Stomach smooth muscle (tissue), 2 donors: Measurements from ENCODE around the gene EFNA2.
A peak's percentile ranks its signal among the peaks of the same experiment; 100 is the strongest.

Experiments
- H3K27ac ChIP-seq: one replicate; pipeline ENCODE4 v1.7.0; 2013; ENCODE audit warnings: mild to moderate bottlenecking, low read length, inconsistent platforms
- H3K27me3 ChIP-seq, 2 donors: one replicate each; pipeline ENCODE4 v1.7.0; 2013; ENCODE audit warnings: low read length in 2 of 2; ENCODE audit not compliant: insufficient read depth in 2 of 2, control insufficient read depth in 1 of 2
- H3K36me3 ChIP-seq, 2 donors: one replicate each; pipeline ENCODE4 v1.7.0; 2013; ENCODE audit warnings: low read length in 2 of 2; ENCODE audit not compliant: control insufficient read depth in 2 of 2, insufficient read depth in 2 of 2
- H3K4me1 ChIP-seq: one replicate; pipeline ENCODE4 v1.7.0; 2013; ENCODE audit warnings: low read length; ENCODE audit not compliant: control insufficient read depth, insufficient read depth
- H3K4me3 ChIP-seq, 2 donors: one replicate each; pipeline ENCODE4 v1.7.0; 2013; ENCODE audit warnings: low read length in 2 of 2
- H3K9ac ChIP-seq, 2 donors: one replicate each; pipeline ENCODE4 v1.7.0; 2013; ENCODE audit warnings: low read length in 2 of 2, mild to moderate bottlenecking in 1 of 2
- H3K9me3 ChIP-seq, 2 donors: one replicate each; pipeline ENCODE4 v1.7.0; 2013; ENCODE audit warnings: low read length in 2 of 2; ENCODE audit not compliant: control insufficient read depth in 2 of 2
- donor health status: healthy.
- donor health status: Pancreatic carcinoma.

The EFNA2 gene

DNA sequence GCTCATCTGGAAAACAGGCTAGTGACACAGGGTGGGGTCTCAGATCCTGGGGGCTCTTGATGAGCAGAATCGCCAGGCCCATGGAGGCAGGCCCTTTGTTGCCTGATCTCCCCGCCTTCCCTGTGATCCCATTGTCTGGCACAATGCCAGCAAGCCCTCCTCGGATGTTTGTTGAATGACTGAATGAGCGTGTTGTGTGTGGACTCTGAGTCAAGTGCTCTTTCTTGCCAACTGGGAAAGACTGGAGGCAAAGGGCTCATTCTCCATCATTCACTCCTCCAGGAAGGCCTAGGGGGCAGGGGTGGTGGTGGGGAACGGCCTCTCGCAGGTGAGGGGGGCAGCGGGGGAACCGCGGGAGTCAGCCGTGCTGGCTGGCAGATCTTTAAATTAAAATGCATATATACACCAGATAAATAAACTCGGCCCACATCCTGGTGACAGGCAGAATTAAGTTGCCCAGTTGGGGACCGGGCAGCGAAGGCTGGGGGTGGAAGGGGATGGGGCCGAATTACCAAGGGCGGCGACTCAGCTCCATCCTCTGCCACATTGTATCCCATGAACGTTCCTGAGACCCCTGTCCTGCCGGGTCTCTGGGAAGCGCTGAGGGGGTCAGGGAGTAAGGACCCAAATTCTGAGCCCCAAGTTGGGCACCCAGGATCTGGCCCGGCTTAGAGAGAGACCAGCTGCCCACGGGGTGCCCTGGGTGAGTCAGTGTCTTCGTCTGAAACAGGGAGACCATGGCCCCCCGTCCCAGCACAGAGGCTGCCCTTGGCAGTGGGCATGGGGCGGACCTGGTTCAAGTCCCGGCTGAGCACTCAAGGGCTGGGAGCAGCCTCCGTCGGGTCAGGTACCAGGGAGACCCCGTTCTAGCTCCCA lies 24.5 kb downstream of the EFNA2 start:
- Histone ChIP-seq H3K36me3 (no peaks in the 10 kb centered on the region), H3K9ac (no peak overlapping the region), H3K9me3 (no peaks in the 10 kb centered on the region), H3K27me3 (peaks cover 9 to 26% of the 10 kb centered on the region in 2 donors), H3K4me1 (peaks cover under 1% of the 10 kb centered on the region), H3K27ac (no peak overlapping the region), H3K4me3 (no peak overlapping the region)

DNA sequence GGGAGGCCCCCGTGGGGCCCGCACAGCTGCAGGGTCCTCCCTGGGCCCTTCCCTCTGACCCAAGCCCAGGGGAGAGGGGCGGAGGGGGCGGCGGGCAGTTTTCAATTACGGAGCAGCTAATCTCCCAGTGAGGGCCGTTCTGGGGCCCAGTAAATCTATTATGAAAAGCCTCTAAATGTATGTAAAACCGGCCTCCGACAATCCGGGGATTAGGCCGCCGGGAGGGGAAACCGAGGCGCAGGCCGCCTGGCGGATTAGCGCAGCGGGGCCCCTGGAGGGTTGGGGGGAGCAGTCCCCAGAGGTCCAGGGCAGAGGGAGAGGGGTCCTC lies 25.1 kb downstream of the EFNA2 start:
- no peak overlapping the region for H3K9ac ChIP-seq
- H3K27me3 ChIP-seq: peaks cover 10 to 32% of the 10 kb centered on the region in 2 donors
- H3K27ac ChIP-seq: no peak overlapping the region
- H3K9me3 ChIP-seq: no peaks in the 10 kb centered on the region
- peaks cover 5% of the 10 kb centered on the region for H3K4me1 ChIP-seq
- no peaks in the 10 kb centered on the region for H3K36me3 ChIP-seq
- no peak overlapping the region for H3K4me3 ChIP-seq

- Histone ChIP-seq H3K4me1 (peaks cover 8% of the 10 kb centered on the region), H3K36me3 (no peaks in the 10 kb centered on the region), H3K27me3 (peaks cover 18 to 40% of the 10 kb centered on the region in 2 donors), H3K4me3 (no peak overlapping the region), H3K9me3 (no peaks in the 10 kb centered on the region), H3K9ac (no peak overlapping the region), H3K27ac (no peak overlapping the region)
Measured at GRCh38 chr19:1311543-1312091, 25.9 kb downstream of the EFNA2 start.

DNA sequence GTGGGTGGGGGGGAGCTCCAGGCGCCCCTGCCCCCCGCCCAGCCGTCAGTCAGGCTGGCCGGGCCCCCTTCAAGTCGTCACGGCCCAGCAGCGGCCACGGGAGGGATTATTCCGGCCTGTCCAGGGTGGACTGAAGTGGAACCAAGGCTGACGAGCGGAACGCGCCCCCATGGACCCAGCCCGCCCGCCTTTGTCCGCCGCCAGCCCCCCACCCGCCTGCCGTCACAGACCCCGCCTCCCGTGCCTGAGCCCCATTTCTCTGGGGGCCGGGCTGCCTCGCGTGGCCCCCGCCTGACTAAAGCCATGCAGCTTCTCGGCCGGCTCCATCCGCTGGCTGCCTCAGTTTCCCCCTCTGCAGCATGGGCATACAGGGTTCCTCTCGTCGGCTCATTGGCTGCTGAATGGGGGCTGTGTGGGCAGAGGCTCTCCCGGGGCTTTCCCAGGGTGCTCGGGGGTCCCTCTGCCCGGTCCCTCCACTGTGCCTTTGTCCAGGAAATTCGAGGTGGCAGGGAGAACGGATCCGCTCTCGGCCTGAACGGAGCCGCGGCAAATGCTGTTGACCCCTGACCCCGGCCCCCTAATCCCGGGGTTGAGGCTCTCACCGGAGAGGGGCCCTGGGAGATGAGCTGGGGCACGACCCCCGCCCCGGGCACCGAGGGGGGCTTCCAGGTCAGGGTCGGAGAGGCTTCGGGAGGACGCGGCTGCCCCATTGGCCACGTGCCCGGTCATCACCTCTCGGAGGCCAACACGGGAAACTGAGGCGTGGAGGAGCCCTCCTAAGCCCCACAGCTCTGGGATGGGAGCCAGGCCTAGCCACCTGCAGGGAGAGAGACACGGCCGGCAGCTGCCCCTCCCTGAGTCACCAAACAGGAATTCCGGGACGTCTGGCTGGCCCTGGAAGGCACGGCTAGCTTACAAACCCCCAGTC lies 27.4 kb downstream of the EFNA2 start:
- Histone ChIP-seq H3K36me3 (no peaks in the 10 kb centered on the region), H3K9me3 (no peaks in the 10 kb centered on the region), H3K27me3 (peaks cover 27 to 43% of the 10 kb centered on the region in 2 donors), H3K4me1 (peaks cover 8% of the 10 kb centered on the region), H3K9ac (no peak overlapping the region), H3K27ac (no peak overlapping the region), H3K4me3 (no peak overlapping the region)

DNA sequence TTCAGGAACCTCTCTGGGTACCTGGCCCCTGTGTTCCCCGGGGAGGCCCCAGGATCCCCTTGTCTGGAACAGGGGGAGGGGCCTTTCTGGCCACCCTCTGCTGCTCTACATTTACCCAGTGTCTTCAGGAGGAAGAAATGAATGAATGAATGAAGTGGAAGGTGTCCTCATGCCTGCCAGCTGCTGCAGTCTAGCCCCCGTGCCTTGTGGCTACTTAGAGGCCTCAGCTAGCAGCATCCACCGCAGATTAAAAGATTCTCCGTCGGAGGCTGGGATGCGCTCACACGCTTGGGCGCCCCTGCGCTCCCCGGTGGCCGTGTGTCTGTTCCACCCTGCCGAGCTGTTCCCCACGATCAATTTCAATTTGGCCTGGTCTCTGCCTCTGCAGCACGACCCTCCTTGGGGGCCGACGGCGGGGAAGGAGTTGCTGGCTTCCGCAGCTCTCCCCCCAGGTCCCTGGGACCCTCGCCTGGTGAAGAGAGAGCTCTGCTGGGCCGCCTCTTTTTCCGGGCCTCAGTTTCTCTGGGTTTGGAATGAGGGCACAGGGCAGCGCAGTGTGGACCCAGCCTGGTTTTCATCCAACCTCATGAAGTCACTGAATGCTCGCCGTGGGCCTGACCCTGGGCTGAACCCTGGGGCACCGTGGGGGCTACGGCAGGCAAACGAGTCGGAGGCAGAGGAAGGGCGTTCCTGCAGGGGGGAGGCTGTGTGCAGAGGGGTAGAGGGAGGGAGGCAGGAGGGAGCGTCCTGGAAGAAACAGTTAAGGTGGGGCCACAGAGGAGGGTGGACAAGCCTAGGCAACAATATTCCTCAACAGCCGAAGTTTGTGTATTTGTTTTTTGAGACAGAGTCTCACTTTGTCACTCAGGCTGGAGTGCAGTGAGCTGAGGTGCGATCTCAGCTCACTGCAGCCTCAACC lies 28.3 kb downstream of the EFNA2 start:
- no peak overlapping the region for H3K27ac ChIP-seq
- no peak overlapping the region for H3K9ac ChIP-seq
- H3K4me1 ChIP-seq: peaks cover 8% of the 10 kb centered on the region
- H3K9me3 ChIP-seq: no peaks in the 10 kb centered on the region
- peaks cover 27 to 43% of the 10 kb centered on the region in 2 donors for H3K27me3 ChIP-seq
- H3K36me3 ChIP-seq: no peaks in the 10 kb centered on the region
- H3K4me3 ChIP-seq: no peak overlapping the region

DNA sequence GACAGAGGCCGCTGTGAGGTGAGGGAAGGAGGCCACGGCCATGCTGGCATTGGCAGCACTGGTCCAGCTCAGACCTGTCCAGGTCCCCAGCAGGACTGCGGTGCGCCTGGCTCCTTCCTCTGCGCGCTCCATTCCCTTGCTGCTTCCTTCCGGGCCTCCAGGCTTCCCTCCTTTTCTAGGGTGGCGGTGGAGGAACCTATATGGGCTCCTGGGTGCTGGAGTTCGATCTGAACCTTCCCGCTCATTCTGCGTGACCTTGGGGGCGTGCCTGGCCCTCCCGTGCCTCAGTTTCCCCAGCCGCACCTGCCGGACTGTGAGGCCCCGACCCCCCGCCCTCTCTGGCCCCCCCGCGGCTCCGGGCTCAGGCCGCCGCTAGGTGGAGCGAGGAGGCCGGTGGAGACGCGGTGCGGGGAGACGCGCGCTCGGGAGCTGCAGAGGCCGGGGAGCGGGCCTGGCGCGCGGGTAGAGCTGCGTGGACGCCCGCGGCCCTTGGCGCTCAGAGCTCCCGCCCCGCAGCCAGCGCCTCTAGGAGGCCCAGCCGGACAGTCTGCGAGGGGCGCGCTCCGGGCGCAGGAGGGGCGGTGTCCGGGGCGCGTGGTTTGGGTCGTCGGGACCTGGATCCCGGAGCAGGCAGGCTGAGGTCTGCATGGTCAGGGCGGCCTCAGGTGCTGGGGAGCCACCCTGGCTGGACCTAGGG lies 29.9 kb downstream of the EFNA2 start:
- H3K36me3 ChIP-seq: no peaks in the 10 kb centered on the region
- no peaks in the 10 kb centered on the region for H3K9me3 ChIP-seq
- H3K27me3 ChIP-seq: peaks cover 19 to 31% of the 10 kb centered on the region in 2 donors
- H3K4me1 ChIP-seq: peaks cover 8% of the 10 kb centered on the region
- H3K27ac ChIP-seq: no peak overlapping the region
- H3K9ac ChIP-seq: no peak overlapping the region
- H3K4me3 ChIP-seq: peak overlapping the region in 1 of 2 donors; percentile 49

GRCh38 chr19:1316466-1316865 lies 30.8 kb downstream of the EFNA2 start:
- no peak overlapping the region for H3K9ac ChIP-seq
- H3K36me3 ChIP-seq: no peaks in the 10 kb centered on the region
- H3K4me3 ChIP-seq: no peak overlapping the region
- peaks cover 23 to 26% of the 10 kb centered on the region in 2 donors for H3K27me3 ChIP-seq
- H3K9me3 ChIP-seq: no peaks in the 10 kb centered on the region
- peaks cover 8% of the 10 kb centered on the region for H3K4me1 ChIP-seq
- no peak overlapping the region for H3K27ac ChIP-seq

GRCh38 chr19:1317274-1318003 lies 31.8 kb downstream of the EFNA2 start:
- no peak overlapping the region for H3K4me3 ChIP-seq
- no peak overlapping the region for H3K9ac ChIP-seq
- peaks cover 26 to 28% of the 10 kb centered on the region in 2 donors for H3K27me3 ChIP-seq
- no peak overlapping the region for H3K27ac ChIP-seq
- no peaks in the 10 kb centered on the region for H3K9me3 ChIP-seq
- H3K36me3 ChIP-seq: no peaks in the 10 kb centered on the region
- peaks cover 8% of the 10 kb centered on the region for H3K4me1 ChIP-seq

- Histone ChIP-seq H3K9me3 (no peaks in the 10 kb centered on the region), H3K36me3 (no peaks in the 10 kb centered on the region), H3K4me1 (peaks cover 8% of the 10 kb centered on the region), H3K9ac (no peak overlapping the region), H3K27ac (no peak overlapping the region), H3K4me3 (no peak overlapping the region), H3K27me3 (peaks cover 29 to 32% of the 10 kb centered on the region in 2 donors)
Measured at GRCh38 chr19:1318678-1319471, 33.2 kb downstream of the EFNA2 start.
